Measurements from ENCODE around the gene ETNK2.

DNA sequence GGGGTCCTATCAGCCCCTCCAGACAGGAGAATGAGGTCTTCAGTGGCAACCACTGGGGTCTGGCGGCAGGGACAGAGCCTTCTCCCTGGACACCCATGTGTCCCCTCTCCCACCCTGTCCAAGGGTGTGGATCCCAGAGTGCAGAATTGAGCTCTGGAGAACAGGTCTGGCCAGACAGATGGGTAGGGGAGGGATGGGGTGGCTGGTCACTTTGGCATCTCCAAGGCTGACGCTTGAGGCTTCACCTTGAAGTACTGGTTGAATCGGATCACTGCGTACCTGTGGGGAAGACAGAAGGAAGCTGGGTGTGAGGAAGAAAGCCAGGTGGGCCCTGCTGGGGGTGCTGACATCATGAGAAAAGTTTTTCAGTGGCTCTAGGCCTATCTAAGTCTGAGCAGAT, 19.9 kb downstream of the ETNK2 start:
- TF ChIP-seq YY1 (IDR thresholded peaks at IDR 0.05; ENCODE audit: insufficient read depth, insufficient read length) (no peak), SUZ12 (IDR thresholded peaks at IDR 0.05; ENCODE audit: extremely low read depth, insufficient read depth, insufficient read length) (no peak)

Data from NT2/D1 (cell line).